ENCODE results near the gene AHCYL1. TPM values are rescaled to one million over a fixed set of nuclear protein-coding genes. Genes with fewer than 3 reads are reported as not detected.
A peak's percentile ranks its signal among the peaks of the same experiment; 100 is the strongest.

AHCYL1 gene
- total RNA-seq, 2 donors from 2014 or later = 37.4 to 69.3 TPM

DNA sequence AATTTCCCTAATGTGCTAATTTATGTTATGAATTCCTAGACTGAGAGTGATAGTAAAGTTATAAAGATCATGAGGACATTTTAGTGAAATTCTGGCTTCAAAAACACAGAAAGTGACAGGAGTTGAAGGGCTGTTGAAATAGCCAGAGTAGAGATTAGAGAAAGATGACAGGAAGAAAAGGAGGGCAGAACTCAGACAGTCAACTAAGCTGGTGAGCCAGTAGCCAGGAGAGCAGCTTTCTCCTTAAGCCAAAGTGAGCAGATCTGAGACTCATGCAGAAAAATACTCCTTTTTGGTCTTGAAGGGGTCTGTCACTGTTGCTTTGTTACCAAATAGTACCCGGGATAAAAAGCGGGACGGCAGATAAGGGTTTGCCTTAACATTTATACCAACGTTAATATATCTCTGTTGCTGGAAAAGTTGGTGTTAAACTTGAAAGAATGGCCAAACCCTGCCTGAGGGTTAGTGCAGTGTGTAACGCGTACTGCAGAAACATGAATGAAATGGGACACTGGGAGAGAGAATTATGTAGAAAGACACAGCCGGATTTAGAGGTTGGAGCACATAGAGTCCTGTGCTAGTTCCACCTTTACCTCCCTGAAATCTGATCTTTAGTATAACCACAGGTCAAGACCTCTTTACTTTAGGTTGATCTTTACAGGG is 12.8 kb downstream of the AHCYL1 start:
- H3K27me3 ChIP-seq (replicated peaks; ENCODE audit: insufficient read depth) = no peaks in the 10 kb centered on the region
- no peaks in the 10 kb centered on the region for H3K9me3 ChIP-seq
- peaks cover 5% of the 10 kb centered on the region for H3K36me3 ChIP-seq
- no peak for ATAC-seq (ENCODE audit: insufficient number of reproducible peaks, low FRiP score, low read depth)
- no peak for DNase-seq (ENCODE audit: low spot score)
- TF ChIP-seq, protein P1, sequence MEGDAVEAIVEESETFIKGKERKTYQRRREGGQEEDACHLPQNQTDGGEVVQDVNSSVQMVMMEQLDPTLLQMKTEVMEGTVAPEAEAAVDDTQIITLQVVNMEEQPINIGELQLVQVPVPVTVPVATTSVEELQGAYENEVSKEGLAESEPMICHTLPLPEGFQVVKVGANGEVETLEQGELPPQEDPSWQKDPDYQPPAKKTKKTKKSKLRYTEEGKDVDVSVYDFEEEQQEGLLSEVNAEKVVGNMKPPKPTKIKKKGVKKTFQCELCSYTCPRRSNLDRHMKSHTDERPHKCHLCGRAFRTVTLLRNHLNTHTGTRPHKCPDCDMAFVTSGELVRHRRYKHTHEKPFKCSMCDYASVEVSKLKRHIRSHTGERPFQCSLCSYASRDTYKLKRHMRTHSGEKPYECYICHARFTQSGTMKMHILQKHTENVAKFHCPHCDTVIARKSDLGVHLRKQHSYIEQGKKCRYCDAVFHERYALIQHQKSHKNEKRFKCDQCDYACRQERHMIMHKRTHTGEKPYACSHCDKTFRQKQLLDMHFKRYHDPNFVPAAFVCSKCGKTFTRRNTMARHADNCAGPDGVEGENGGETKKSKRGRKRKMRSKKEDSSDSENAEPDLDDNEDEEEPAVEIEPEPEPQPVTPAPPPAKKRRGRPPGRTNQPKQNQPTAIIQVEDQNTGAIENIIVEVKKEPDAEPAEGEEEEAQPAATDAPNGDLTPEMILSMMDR (IDR thresholded peaks at IDR 0.05) = no peak
- no peak overlapping the region for H3K4me3 ChIP-seq
- peaks cover 4 to 27% of the 10 kb centered on the region in 2 donors for H3K4me1 ChIP-seq (ENCODE audit: control insufficient read depth in 1 of 2, low read depth in 2 of 2)
- H3K27ac ChIP-seq = no peak overlapping the region

- TF ChIP-seq, protein P1 (IDR thresholded peaks at IDR 0.05) = no peak
- Histone ChIP-seq H3K27me3 (replicated peaks; ENCODE audit: insufficient read depth) (no peaks in the 10 kb centered on the region), H3K9me3 (no peaks in the 10 kb centered on the region), H3K4me3 (no peak overlapping the region), H3K36me3 (peaks cover 5% of the 10 kb centered on the region), H3K27ac (no peak overlapping the region), H3K4me1 (ENCODE audit: control insufficient read depth in 1 of 2, low read depth in 2 of 2) (peaks cover 4 to 27% of the 10 kb centered on the region in 2 donors)
- DNase-seq (ENCODE audit: low spot score) (no peak), ATAC-seq (ENCODE audit: insufficient number of reproducible peaks, low FRiP score, low read depth) (no peak)
Observed at GRCh38 chr1:109997867-109998229, 13.3 kb downstream of the AHCYL1 start.

DNA sequence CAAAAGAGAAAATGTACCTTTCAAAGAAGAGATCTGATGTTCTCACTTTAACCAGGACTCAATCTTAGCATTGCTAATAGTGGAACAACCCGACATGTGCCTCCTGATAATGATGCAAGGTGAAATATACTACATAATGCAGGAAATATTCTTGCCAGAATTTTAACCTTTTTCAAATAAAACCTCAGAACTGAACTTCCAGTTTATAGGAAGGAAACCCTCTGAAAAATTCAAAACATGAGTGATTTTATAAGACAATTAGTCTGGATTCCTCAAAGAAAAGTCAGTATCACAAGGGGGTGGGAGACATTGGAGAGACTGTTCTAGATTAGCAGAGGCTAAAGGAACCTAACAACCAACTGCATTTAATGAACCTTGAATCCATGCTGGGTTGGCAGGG is 18.1 kb downstream of the AHCYL1 start:
- Histone ChIP-seq H3K4me1 (ENCODE audit: control insufficient read depth in 1 of 2, low read depth in 2 of 2) (peaks cover 15 to 45% of the 10 kb centered on the region in 2 donors), H3K27me3 (replicated peaks; ENCODE audit: insufficient read depth) (no peaks in the 10 kb centered on the region), H3K36me3 (no peaks in the 10 kb centered on the region), H3K9me3 (no peaks in the 10 kb centered on the region), H3K27ac (no peak overlapping the region), H3K4me3 (no peak overlapping the region)
- no peak for DNase-seq (ENCODE audit: low spot score)
- TF ChIP-seq, protein P1 (IDR thresholded peaks at IDR 0.05) = no peak
- ATAC-seq (ENCODE audit: insufficient number of reproducible peaks, low FRiP score, low read depth) = no peak

- H3K27me3 ChIP-seq (replicated peaks; ENCODE audit: insufficient read depth) = no peaks in the 10 kb centered on the region
- peaks cover 15 to 46% of the 10 kb centered on the region in 2 donors for H3K4me1 ChIP-seq (ENCODE audit: control insufficient read depth in 1 of 2, low read depth in 2 of 2)
- H3K36me3 ChIP-seq = no peaks in the 10 kb centered on the region
- peak; percentile 93 for ATAC-seq (ENCODE audit: insufficient number of reproducible peaks, low FRiP score, low read depth)
- peak overlapping the region; percentile 36 to 63 for H3K27ac ChIP-seq
- TF ChIP-seq, protein P1 (IDR thresholded peaks at IDR 0.05) = no peak
- H3K9me3 ChIP-seq = no peaks in the 10 kb centered on the region
- DNase-seq (ENCODE audit: low spot score) = peak; percentile 60
- peak overlapping the region; percentile 2 for H3K4me3 ChIP-seq
Observed at GRCh38 chr1:110003747-110004428, 19.3 kb downstream of the AHCYL1 start.

DNA sequence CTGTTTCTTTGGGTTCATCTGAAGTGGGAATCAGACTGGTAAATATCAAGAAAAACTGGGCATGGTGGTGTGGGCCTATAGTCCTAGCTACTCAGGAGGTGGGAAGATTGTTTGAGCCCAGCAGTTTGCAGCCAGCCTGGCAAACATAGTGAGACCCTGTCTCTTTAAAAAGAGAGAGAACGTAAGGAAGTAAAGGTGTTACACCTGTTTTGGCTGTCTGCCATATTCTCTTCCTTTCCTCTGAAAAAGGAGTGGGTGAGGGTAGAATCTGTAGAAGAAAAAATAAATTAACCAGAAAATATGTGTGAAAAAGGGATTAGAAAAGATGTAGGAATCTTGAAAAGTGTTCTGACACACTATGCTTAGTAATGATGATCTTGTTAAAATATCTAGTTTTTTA is 20.0 kb downstream of the AHCYL1 start:
- ATAC-seq (ENCODE audit: insufficient number of reproducible peaks, low FRiP score, low read depth) (no peak), DNase-seq (ENCODE audit: low spot score) (no peak)
- Histone ChIP-seq H3K27me3 (replicated peaks; ENCODE audit: insufficient read depth) (no peaks in the 10 kb centered on the region), H3K36me3 (peaks cover 2% of the 10 kb centered on the region), H3K4me1 (ENCODE audit: control insufficient read depth in 1 of 2, low read depth in 2 of 2) (peaks cover 15 to 46% of the 10 kb centered on the region in 2 donors), H3K9me3 (no peaks in the 10 kb centered on the region), H3K4me3 (peak overlapping the region; percentile 2), H3K27ac (peak overlapping the region; percentile 0 to 63)
- TF ChIP-seq, protein P1 (IDR thresholded peaks at IDR 0.05) = no peak
